Measurements from ENCODE around the gene SLC25A5. TPM values are rescaled to one million over a fixed set of nuclear protein-coding genes. Genes with fewer than 3 reads are reported as not detected.

The SLC25A5 gene
- total RNA-seq (2014; rRNA removed; shearing (Covaris generic)) (379 and 451 TPM in 2 replicates), polyA plus RNA-seq (2016; fragmentation: Nextera tagmentation; extraction: Ambion mirVana) (325 and 348 TPM in 2 replicates)
- long read RNA-seq, transcript SLC25A5-201 (4 exons, 1,274 nt): major isoform, 540 of 567 reads
- long read RNA-seq, partial matches to known transcripts: 1 of 567 reads
- long read RNA-seq, other reads (novel, unspliced or antisense): 25 of 567 reads

DNA sequence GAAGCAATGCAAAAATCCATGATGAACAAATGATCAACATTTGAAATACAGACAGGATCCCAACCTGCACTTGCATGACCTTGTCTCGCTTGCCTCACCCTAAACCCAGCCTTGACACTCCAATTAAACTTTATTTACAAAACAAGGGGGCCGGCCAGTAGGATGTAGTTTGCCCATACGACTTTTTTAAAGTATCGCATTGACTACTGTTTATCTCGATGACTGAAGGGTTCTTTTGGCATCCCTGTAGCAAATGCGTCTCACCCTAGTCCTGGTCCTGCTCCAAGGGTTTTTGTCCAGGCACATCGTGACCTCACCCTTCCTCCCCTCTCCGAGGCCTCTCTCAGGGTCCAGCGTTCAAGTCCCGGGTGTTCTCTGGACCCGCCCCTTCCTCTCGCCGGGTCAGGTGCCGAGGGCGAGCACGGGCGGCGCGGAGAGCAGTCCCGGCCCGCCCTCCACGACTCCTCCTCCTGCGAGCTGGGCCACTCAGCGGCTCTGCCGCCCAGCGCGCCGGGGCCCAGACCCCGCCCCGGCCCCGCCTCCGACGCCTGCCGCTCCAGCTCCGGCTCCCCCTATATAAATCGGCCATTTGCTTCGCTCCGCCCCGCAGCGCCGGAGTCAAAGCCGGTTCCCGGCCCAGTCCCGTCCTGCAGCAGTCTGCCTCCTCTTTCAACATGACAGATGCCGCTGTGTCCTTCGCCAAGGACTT is at the start of gene SLC25A5:
Gene SLC25A5, plus strand, starts transcription at position 603 of the 709 bp plus-strand sequence. Its CDS starts 72 bp downstream, at position 675.
- Histone ChIP-seq H3K4me3 (peak within 1 kb of the TSS; percentile 80), H3K4me2 (peak within 1 kb of the TSS; percentile 83), H3K27ac (ENCODE audit: low read depth) (peak within 1 kb of the TSS; percentile 92), H3K79me2 (replicated peaks; ENCODE audit: insufficient read depth) (0 out of 2 replicates have a peak, but pooled peaks cover 4% of the 10 kb centered on the region), H3F3A (replicated peaks; ENCODE audit: low read depth) (0 out of 2 replicates have a peak, but pooled peaks cover 3% of the 10 kb centered on the region), H4K20me1 (replicated peaks; ENCODE audit: insufficient read depth) (no peaks in the 10 kb centered on the region), H3K27me3 (ENCODE audit: insufficient read depth) (no peaks in the 10 kb centered on the region), H3K4me1 (ENCODE audit: insufficient read depth) (no peaks in the 10 kb centered on the region), H3K9me2 (ENCODE audit: insufficient read depth) (no peaks in the 10 kb centered on the region), H3K36me3 (ENCODE audit: insufficient read depth) (peaks cover 13% of the 10 kb centered on the region), H2AFZ (no peak within 1 kb of the TSS)
- H3K27me3 Mint-ChIP-seq (ENCODE audit: insufficient read depth, low read depth, poor library complexity): peaks cover 13% of the 10 kb centered on the region
- peak within 1 kb of the TSS; percentile 87 for H3K4me3 Mint-ChIP-seq
- TF ChIP-seq, protein P1, sequence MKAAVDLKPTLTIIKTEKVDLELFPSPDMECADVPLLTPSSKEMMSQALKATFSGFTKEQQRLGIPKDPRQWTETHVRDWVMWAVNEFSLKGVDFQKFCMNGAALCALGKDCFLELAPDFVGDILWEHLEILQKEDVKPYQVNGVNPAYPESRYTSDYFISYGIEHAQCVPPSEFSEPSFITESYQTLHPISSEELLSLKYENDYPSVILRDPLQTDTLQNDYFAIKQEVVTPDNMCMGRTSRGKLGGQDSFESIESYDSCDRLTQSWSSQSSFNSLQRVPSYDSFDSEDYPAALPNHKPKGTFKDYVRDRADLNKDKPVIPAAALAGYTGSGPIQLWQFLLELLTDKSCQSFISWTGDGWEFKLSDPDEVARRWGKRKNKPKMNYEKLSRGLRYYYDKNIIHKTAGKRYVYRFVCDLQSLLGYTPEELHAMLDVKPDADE (IDR thresholded peaks at IDR 0.05): no peak
- TF ChIP-seq, protein P2, sequence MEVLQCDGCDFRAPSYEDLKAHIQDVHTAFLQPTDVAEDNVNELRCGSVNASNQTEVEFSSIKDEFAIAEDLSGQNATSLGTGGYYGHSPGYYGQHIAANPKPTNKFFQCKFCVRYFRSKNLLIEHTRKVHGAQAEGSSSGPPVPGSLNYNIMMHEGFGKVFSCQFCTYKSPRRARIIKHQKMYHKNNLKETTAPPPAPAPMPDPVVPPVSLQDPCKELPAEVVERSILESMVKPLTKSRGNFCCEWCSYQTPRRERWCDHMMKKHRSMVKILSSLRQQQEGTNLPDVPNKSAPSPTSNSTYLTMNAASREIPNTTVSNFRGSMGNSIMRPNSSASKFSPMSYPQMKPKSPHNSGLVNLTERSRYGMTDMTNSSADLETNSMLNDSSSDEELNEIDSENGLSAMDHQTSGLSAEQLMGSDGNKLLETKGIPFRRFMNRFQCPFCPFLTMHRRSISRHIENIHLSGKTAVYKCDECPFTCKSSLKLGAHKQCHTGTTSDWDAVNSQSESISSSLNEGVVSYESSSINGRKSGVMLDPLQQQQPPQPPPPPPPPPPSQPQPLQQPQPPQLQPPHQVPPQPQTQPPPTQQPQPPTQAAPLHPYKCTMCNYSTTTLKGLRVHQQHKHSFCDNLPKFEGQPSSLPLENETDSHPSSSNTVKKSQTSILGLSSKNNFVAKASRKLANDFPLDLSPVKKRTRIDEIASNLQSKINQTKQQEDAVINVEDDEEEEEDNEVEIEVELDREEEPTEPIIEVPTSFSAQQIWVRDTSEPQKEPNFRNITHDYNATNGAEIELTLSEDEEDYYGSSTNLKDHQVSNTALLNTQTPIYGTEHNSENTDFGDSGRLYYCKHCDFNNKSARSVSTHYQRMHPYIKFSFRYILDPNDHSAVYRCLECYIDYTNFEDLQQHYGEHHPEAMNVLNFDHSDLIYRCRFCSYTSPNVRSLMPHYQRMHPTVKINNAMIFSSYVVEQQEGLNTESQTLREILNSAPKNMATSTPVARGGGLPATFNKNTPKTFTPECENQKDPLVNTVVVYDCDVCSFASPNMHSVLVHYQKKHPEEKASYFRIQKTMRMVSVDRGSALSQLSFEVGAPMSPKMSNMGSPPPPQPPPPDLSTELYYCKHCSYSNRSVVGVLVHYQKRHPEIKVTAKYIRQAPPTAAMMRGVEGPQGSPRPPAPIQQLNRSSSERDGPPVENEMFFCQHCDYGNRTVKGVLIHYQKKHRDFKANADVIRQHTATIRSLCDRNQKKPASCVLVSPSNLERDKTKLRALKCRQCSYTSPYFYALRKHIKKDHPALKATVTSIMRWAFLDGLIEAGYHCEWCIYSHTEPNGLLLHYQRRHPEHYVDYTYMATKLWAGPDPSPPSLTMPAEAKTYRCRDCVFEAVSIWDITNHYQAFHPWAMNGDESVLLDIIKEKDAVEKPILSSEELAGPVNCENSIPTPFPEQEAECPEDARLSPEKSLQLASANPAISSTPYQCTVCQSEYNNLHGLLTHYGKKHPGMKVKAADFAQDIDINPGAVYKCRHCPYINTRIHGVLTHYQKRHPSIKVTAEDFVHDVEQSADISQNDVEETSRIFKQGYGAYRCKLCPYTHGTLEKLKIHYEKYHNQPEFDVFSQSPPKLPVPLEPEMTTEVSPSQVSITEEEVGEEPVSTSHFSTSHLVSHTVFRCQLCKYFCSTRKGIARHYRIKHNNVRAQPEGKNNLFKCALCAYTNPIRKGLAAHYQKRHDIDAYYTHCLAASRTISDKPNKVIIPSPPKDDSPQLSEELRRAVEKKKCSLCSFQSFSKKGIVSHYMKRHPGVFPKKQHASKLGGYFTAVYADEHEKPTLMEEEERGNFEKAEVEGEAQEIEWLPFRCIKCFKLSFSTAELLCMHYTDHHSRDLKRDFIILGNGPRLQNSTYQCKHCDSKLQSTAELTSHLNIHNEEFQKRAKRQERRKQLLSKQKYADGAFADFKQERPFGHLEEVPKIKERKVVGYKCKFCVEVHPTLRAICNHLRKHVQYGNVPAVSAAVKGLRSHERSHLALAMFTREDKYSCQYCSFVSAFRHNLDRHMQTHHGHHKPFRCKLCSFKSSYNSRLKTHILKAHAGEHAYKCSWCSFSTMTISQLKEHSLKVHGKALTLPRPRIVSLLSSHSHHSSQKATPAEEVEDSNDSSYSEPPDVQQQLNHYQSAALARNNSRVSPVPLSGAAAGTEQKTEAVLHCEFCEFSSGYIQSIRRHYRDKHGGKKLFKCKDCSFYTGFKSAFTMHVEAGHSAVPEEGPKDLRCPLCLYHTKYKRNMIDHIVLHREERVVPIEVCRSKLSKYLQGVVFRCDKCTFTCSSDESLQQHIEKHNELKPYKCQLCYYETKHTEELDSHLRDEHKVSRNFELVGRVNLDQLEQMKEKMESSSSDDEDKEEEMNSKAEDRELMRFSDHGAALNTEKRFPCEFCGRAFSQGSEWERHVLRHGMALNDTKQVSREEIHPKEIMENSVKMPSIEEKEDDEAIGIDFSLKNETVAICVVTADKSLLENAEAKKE (CRISPR knock-in tag; IDR thresholded peaks at IDR 0.05): no peak
- TF ChIP-seq POLR2AphosphoS5 (IDR thresholded peaks at IDR 0.05; ENCODE audit: low read depth) (peak; percentile 86), ZNF114 (CRISPR knock-in tag; IDR thresholded peaks at IDR 0.05) (no peak), NANOG (IDR thresholded peaks at IDR 0.05; ENCODE audit: borderline replicate concordance) (no peak), STAT1 (IDR thresholded peaks at IDR 0.05; ENCODE audit: unreplicated experiment) (no peak), JUNB (IDR thresholded peaks at IDR 0.05; ENCODE audit: unreplicated experiment) (no peak), EZH2phosphoT487 (IDR thresholded peaks at IDR 0.05; ENCODE audit: unreplicated experiment) (no peak)
- TF ChIP-seq, protein P3, sequence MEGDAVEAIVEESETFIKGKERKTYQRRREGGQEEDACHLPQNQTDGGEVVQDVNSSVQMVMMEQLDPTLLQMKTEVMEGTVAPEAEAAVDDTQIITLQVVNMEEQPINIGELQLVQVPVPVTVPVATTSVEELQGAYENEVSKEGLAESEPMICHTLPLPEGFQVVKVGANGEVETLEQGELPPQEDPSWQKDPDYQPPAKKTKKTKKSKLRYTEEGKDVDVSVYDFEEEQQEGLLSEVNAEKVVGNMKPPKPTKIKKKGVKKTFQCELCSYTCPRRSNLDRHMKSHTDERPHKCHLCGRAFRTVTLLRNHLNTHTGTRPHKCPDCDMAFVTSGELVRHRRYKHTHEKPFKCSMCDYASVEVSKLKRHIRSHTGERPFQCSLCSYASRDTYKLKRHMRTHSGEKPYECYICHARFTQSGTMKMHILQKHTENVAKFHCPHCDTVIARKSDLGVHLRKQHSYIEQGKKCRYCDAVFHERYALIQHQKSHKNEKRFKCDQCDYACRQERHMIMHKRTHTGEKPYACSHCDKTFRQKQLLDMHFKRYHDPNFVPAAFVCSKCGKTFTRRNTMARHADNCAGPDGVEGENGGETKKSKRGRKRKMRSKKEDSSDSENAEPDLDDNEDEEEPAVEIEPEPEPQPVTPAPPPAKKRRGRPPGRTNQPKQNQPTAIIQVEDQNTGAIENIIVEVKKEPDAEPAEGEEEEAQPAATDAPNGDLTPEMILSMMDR (conservative IDR thresholded peaks at IDR 0.05; ENCODE audit: low read depth in 2 of 2): no peak
- peaks cover 32% of the 10 kb centered on the region for H3K36me3 Mint-ChIP-seq (ENCODE audit: low read depth)
- DNase-seq (ENCODE audit: low spot score) (peak; percentile 84), ATAC-seq (peak; percentile 94)
- no peaks in the 10 kb centered on the region for H3K9me3 Mint-ChIP-seq
- peaks cover 7% of the 10 kb centered on the region; the same call in 2 of the 3 replicates for H3K4me1 Mint-ChIP-seq
- H3K27ac Mint-ChIP-seq: peak within 1 kb of the TSS; percentile 95
